WERI-Rb-1 (cell line): ENCODE data around the gene GP2.

Experiments
- DNase-seq: peaks from one replicate; pipeline ENCODE4 v3.0.0-alpha.2; 2020
- H3K27ac ChIP-seq: fragments of 250-450 bp; sonication (Bioruptor Pico); 2 replicates; pipeline ENCODE4 v1.5.1; 2020; ENCODE audit warnings: mild to moderate bottlenecking, moderate library complexity
- H3K27me3 ChIP-seq: fragments of 250-450 bp; sonication (Bioruptor Pico); 2 replicates; pipeline ENCODE4 v1.5.1; 2021; ENCODE audit warnings: mild to moderate bottlenecking, low read depth, moderate library complexity; ENCODE audit not compliant: insufficient read depth, severe bottlenecking
- H3K36me3 ChIP-seq: fragments of 250-450 bp; sonication (Bioruptor Pico); 2 replicates; pipeline ENCODE4 v1.5.1; 2020; ENCODE audit warnings: mild to moderate bottlenecking, moderate library complexity
- H3K4me3 ChIP-seq: 2 replicates; pipeline ENCODE4 v1.5.1; 2011; ENCODE audit warnings: low read depth, mild to moderate bottlenecking, control low read depth, low read length
- H3K9me3 ChIP-seq: fragments of 250-450 bp; sonication (Bioruptor Pico); 2 replicates; pipeline ENCODE4 v1.5.1; 2021; ENCODE audit warnings: mild to moderate bottlenecking, moderate library complexity; ENCODE audit not compliant: severe bottlenecking
- CTCF ChIP-seq: IDR thresholded peaks from 2 replicates; pipeline ENCODE4 v1.5.1; 2011; ENCODE audit warnings: low read depth, mild to moderate bottlenecking, control low read depth, inconsistent platforms, low read length

The GP2 gene

GRCh38 chr16:20302389-20302788 lies 24.9 kb downstream of the GP2 start:
- H3K27me3 ChIP-seq: peaks cover 66% of the 10 kb centered on the region
- DNase-seq: no peak
- TF ChIP-seq CTCF: no peak
- H3K9me3 ChIP-seq: no peaks in the 10 kb centered on the region
- no peaks in the 10 kb centered on the region for H3K36me3 ChIP-seq
- H3K27ac ChIP-seq: no peak overlapping the region
- no peak overlapping the region for H3K4me3 ChIP-seq

GRCh38 chr16:20301840-20302239 lies 25.5 kb downstream of the GP2 start:
- no peak for TF ChIP-seq CTCF
- no peak for DNase-seq

DNA sequence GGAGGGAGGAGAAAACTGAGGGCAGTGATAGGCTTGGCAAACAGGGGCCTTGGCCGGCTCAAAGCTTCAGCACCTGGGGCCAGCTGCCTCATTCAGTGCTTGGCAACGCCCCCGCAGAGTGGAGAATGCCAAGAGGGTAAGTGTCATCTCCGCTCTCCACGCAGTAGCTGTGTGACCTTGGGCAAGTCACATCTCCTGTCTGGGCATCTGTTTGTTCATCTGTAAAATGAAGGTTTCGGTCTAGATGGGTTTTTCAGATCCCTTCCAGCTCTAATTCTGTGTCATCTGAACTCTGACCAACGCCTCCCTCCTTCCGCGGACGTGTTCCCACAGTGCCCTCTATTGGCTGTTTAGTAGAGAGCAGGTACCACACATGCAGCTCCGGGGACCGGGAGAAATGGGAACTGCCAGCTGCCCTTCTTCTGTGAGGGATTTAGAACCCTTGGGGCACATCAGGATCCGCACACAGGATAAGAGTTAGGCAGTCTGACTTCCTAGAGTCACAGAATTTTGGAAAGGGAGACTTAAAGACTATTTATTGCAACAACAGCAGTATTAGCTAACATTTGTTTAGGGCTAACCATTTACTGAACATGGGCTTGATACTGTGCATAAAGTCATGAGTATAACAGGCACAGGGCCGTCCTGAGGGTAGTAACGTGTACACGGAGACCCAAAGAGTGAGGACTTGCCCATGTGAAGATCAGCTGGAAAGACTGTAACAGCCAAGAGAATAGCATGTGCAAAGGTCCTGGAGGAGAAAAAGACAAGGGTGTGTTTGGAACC lies 26.8 kb downstream of the GP2 start:
- H3K27me3 ChIP-seq: peaks cover 72% of the 10 kb centered on the region
- peak; percentile 81 for TF ChIP-seq CTCF
- peak; percentile 44 for DNase-seq
- no peaks in the 10 kb centered on the region for H3K36me3 ChIP-seq
- no peak overlapping the region for H3K4me3 ChIP-seq
- H3K27ac ChIP-seq: no peak overlapping the region
- H3K9me3 ChIP-seq: no peaks in the 10 kb centered on the region

More at GRCh38 chr16:20301840-20302239, 25.5 kb downstream of the GP2 start:
- Histone ChIP-seq H3K36me3 (no peaks in the 10 kb centered on the region), H3K27ac (no peak overlapping the region), H3K9me3 (no peaks in the 10 kb centered on the region), H3K27me3 (peaks cover 67% of the 10 kb centered on the region), H3K4me3 (no peak overlapping the region)

DNA sequence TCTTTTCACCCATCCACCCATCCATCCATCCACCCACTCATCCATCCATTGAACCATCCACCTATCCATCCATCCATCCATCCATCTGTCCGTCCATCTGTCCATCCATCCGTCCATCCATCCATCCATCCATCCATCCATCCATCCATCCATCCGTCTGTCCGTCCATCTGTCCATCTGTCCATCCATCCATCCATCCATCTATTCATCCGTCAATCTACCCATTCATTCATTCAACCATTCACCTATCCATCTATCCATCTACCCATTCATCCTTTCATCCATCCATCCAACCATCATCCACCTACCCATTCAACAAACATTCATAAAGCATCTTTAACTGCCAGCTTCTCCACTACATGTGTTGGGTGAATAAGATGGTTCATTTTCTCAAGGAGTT lies 28.9 kb downstream of the GP2 start:
- no peak for DNase-seq
- no peaks in the 10 kb centered on the region for H3K9me3 ChIP-seq
- no peak overlapping the region for H3K4me3 ChIP-seq
- no peak for TF ChIP-seq CTCF
- no peak overlapping the region for H3K27ac ChIP-seq
- peaks cover 76% of the 10 kb centered on the region for H3K27me3 ChIP-seq
- H3K36me3 ChIP-seq: no peaks in the 10 kb centered on the region

- no peak overlapping the region for H3K27ac ChIP-seq
- no peak overlapping the region for H3K4me3 ChIP-seq
- no peak for TF ChIP-seq CTCF
- H3K27me3 ChIP-seq: peaks cover 79% of the 10 kb centered on the region
- no peaks in the 10 kb centered on the region for H3K36me3 ChIP-seq
- H3K9me3 ChIP-seq: no peaks in the 10 kb centered on the region
- no peak for DNase-seq
These were observed 35.8 kb downstream of the GP2 start for GRCh38 chr16:20291208-20292206.
